ENCODE data around the gene MLXIPL.
A peak's percentile ranks its signal among the peaks of the same experiment; 100 is the strongest.
"Not testable (repeated sequence)": the region's sequence is repeated elsewhere in the genome, so short reads cannot be mapped to it uniquely, and the experiment has no call there.

Gene MLXIPL

GRCh38 chr7:73623798-73624668 is at the start of gene MLXIPL:
Gene MLXIPL (minus strand): TSS chr7:73624522. CDS start chr7:73624492, 30 bp downstream.
- peak; percentile 28 to 79 (median 39) for DNase-seq (ENCODE audit: low read depth in 3 of 3)

GRCh38 chr7:73671857-73672445 is 47.6 kb upstream of the MLXIPL start:
- DNase-seq (ENCODE audit: low read depth in 3 of 3) = no peak

GRCh38 chr7:73671322-73671661 is 47.0 kb upstream of the MLXIPL start:
- DNase-seq (ENCODE audit: low read depth in 3 of 3) = no peak

- no peak for DNase-seq (ENCODE audit: low read depth in 3 of 3)
These were observed 45.6 kb upstream of the MLXIPL start for GRCh38 chr7:73669858-73670385.

GRCh38 chr7:73669288-73669701 is 45.0 kb upstream of the MLXIPL start:
- no peak for DNase-seq (ENCODE audit: low read depth in 3 of 3)

- DNase-seq (ENCODE audit: low read depth in 3 of 3) = no peak
These were observed 44.5 kb upstream of the MLXIPL start for GRCh38 chr7:73668886-73669230.

- DNase-seq (ENCODE audit: low read depth in 3 of 3) = no peak
These were observed 44.0 kb upstream of the MLXIPL start for GRCh38 chr7:73668103-73668885.

GRCh38 chr7:73667344-73668102 is 43.2 kb upstream of the MLXIPL start, which contains the start of gene VPS37D:
Gene VPS37D (plus strand): TSS chr7:73667831. CDS start chr7:73667959, 128 bp downstream.
- peak; percentile 81 to 95 (median 90) for DNase-seq (ENCODE audit: low read depth in 3 of 3)

- DNase-seq (ENCODE audit: low read depth in 3 of 3) = no peak
These were observed 38.7 kb upstream of the MLXIPL start for GRCh38 chr7:73663033-73663432.

GRCh38 chr7:73660594-73660993 is 36.3 kb upstream of the MLXIPL start:
- DNase-seq (ENCODE audit: low read depth in 3 of 3) = not testable (repeated sequence)

- DNase-seq (ENCODE audit: low read depth in 3 of 3) = no peak
These were observed 35.7 kb upstream of the MLXIPL start for GRCh38 chr7:73659983-73660382.

- DNase-seq (ENCODE audit: low read depth in 3 of 3) = not testable (repeated sequence)
These were observed 31.0 kb upstream of the MLXIPL start for GRCh38 chr7:73655309-73655708.

- no peak for DNase-seq (ENCODE audit: low read depth in 3 of 3)
These were observed 28.2 kb upstream of the MLXIPL start for GRCh38 chr7:73652541-73652949.

GRCh38 chr7:73650524-73650923 is 26.2 kb upstream of the MLXIPL start:
- DNase-seq (ENCODE audit: low read depth in 3 of 3) = no peak

- DNase-seq (ENCODE audit: low read depth in 3 of 3) = no peak
These were observed 25.3 kb upstream of the MLXIPL start for GRCh38 chr7:73649576-73649975.

- no peak for DNase-seq (ENCODE audit: low read depth in 3 of 3)
These were observed 24.4 kb upstream of the MLXIPL start for GRCh38 chr7:73648593-73649332.

- DNase-seq (ENCODE audit: low read depth in 3 of 3) = peak in 1 of 3 donors; percentile 28
These were observed 23.6 kb upstream of the MLXIPL start for GRCh38 chr7:73647725-73648592.

GRCh38 chr7:73646785-73647724 is 22.7 kb upstream of the MLXIPL start:
- DNase-seq (ENCODE audit: low read depth in 3 of 3) = no peak
